Activated naive CD4-positive, alpha-beta T cell treated with Interleukin-2 at 50 U/mL for 16 hours (primary cell): Measurements from ENCODE around the gene KANK4.

Experiments
- DNase-seq: peaks from one replicate; pipeline ENCODE4 v3.0.0-alpha.2; 2020

Gene KANK4

DNA sequence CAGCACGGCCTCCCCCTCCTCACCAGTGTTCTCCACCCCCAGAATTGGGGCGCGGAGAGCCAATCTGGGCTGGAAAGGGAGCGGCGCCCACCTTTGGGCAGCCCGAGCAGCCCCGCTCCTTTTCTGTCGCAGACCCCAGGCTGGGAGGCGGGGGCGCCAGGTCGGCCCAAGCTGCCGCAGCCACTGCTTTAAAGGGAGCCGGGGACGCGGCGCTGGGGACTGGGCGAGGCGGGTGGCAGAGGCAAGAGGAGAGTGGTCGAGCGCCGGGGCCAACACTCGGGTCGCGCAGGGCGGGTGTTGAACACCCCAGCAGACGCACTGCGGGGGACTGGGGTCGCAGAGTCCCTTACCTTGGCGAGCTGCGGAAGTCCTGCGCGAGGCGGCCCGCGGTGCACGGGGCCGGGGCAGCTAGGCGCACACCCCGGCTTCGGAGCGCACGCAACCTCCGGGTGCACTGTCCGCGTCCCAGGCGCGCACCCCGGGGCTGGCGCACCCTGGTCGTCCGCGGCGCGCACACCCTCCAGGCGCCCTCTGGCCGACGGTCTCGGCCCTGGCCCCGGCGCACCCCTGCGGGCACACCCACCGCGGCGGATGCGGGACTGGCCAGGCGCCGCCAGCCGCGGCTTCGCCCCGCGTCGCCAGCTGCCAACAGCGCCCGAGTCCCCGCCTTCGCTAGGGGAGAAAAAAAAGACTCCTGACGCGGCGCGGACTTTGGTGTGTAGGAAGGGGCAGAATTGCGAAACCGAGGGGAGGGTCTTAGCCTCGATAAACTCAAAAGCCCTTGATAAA lies at the start of gene KANK4:
Gene KANK4, minus strand, starts transcription at position 679 of the 789 bp plus-strand sequence. CDS start 37,870 bp downstream, outside the sequence.
- no peak for DNase-seq

DNA sequence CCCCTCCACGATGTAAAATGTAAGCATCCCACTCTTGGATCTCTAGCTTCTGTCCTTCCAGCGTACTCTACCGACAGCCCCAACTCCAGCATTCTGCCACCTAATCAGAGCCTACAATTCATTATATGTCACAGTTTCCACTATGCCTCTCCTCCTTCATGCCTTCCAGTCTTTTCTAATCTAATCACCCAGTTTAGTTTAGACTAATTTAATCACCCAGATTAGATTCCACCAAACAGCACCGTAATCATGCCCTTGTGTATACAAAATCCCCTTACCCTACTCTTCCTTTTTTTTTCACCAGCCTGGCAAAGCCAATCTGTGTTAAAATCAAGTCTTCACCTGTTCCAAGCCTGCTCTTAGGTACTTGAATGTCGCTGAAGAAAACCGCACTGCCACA lies 49.8 kb upstream of the KANK4 start:
- DNase-seq = no peak

DNA sequence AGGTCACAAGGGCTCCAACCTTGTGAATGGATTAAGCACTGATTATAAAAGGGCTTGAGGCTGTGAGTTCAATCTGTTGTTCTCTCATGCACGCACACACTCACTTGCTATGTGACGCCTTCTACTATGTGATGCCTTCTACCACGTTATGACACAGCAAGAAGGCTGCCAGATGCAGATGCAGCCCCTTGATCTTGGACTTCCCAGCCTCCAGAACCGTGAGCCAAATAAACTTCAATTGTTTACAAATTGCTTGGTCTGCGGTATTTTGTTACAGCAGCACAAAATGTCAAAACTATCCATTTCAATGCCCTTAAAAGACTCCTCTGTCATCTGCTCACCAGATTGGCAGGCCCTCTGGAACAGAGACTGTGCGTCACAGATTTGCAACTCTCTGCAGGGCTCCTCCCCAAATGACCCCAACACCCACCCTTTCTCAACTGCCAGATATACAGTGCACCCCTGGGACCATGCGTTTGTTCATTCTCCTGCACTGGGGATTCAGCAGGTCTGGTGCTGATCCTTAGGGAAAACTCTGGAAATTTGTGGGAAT lies 47.8 kb upstream of the KANK4 start:
- no peak for DNase-seq

DNA sequence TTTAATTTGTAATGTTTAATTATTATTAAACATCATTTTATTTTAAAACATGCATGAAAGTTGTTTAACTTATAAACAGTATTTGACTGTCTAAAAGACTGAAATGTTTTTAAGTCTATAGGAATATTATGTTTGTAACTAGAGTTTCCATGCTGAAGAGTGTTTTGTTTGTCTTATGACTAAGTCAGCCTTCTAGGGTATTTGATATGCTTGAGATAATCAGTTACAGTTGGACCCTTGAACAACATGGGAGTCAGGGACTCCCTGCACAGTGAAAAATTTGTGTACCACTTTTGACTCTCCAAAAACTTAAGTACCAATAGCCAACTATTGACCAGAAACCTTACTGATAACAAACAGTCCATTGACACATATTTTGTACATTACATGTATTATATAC lies 45.5 kb upstream of the KANK4 start:
- DNase-seq = no peak

DNA sequence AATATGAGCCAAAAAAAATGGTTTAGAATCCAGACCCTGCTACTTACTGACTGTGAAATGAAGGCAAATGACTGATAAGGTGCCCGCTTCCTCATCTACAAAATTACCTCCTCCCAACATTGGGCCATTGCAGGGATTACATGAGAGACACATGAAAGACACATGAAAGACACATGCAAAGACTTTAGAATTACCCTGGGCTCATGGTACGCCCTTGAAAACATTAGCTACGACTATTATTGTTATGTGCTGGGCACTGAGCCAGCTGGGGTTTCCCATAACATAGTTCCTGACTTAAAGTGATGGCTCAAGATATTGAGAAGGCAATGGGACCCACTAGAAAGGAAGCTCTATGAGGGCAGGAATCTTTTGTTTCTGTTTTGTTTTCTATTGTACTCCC lies 43.7 kb upstream of the KANK4 start:
- no peak for DNase-seq

DNA sequence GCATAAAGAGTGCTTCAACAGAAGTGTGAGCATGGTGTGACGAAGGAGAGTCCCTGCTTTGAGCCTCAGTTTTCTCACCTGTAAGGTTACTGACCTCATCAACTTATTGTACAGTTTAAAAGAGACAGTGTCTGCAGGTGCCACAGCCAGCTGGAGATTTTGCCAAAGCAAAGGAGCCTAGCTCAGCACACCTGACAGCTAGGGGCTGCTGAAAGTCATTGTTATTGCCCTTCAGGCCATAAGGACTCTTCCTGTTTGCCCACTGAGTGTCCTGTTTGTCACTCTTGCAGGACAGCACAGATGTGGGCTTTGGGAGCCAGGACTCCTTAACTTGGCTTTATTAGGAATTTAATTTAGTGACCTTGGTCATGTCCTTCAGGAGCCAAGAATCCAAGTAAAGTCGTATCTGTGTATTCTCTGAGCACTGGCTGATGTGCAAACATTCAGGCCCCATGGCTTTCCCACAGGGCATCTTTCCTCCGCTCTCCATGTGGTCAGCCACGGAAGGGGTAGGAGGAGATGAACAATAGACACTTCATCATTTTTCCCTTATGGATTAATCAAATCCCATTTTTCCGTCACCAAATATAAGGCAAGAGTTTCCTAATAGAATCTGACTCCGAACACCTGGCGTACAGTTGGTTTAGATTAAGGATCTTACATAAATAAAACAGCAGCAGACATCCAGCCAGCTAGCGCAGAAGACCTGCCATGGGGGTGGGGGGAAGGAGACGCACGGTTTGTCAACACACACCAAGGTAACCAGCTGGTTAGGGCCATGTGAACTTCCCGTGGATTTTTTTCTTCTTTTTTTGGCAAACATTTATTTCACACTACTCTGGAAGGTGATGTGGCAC lies 43.1 kb upstream of the KANK4 start:
- DNase-seq = no peak

DNA sequence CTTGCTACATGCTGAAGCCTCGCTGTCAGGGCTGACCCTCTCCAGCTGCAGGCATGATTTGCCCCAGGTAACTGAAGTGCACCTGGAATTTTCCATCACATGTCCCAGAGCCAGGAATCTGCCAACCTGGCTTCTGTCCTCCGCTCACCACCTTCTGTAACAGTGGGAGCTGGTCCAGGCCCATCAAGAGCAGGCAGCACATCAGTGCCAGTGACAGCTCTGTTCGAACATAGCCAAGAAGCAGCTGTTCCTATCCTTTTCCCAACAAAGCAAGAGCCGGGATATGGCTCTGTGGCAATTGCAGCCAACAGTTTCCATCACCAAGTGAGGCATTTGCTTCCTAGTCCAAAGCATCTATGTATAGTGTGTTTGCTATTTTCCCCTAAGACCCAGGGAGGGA lies 42.2 kb upstream of the KANK4 start:
- DNase-seq = no peak

DNA sequence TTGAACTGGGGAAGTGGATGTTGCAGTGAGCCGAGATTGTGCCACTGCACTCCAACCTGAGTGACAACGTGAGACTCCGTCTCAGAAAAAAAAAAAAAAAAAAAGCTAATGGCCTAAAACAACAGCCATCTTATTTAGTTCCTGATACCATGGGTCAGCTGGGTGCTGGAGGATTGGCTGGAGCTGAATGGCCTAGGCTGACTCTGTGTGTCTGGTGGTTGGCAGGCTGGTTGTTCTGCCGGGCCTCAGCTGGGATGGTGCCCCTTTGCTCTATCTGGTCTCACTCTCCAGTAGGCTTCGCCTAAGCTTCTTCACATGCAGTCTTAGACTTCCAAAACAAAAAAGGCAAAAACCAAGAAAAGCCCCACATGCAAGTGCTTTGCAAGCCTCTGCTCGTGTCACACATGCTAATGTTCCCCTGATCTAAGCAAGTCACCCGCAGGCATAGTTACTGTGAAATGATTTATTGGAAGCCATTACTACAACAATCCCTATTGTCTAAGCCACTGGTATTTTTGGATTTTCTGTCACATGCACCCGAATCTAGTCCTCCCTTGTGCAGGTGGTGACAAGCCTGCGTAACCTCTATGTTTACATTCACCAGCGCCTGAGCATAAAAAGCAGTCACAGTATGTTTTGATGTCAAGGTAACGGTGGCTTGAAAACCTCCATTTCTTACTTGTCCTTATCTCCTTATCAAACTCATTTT lies 39.6 kb upstream of the KANK4 start:
- no peak for DNase-seq

DNA sequence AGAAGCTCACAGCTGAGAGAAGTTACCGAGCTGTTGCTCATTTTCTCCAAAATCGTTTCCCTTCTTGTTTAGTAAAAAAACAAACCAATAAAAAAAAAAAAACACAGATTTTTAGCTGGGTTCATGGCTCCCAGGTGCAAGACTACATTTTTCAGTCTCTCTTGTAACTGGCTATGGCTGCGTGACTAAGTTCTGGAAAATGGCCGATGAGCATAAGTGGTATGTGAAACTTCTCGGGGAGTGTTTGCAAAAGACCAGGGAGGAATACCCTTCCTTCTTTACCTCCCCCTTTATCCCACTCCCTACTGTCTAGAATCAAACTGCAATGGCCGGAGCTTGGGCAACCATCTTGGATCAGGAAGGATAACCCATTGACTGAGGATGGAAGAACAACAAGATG lies 38.7 kb upstream of the KANK4 start:
- DNase-seq = no peak

DNA sequence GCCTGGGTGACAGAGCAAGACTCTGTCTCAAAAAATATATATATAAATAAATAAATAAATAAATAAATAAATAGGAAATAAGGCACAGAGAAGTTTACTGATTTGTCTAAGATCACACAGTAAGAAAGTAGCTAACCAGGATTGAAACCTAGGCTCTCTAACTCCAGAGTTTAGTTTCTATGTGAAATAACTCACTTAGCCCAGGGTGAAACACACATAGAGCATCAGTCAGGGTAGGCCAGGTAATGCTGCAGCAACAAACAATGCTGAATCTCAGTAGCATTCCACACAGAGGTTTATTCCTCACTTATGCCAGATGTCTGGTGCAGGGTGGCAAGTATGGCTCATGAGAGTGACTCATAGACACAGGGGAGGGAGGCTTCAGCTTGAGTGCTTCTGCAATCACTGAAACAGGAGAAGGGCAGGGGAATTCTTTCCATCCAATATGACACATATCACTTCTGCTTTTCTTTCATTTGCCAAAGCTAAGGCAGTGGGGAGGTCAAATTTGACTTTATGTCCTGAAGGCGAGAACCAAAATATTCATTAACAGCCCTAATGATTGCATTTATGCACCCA lies 37.1 kb upstream of the KANK4 start:
- DNase-seq = no peak

DNA sequence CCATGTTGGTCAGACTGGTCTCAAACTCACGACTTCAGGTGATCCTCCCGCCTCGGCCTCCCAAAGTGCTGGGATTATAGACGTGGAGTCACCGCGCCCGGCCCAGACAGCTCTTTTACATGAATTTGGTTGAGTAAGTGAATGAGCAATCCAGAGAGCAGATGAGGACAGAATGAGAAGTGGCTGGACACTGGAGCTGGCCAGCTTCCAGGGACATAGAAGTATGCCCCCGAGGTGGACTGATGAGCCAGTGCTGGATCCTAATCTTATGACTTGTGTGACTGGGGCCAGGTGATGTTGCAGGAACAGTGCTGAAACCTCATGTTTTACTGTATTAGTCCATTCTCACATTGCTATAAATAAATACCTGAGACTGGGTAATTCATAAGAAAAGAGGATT lies 35.9 kb upstream of the KANK4 start:
- no peak for DNase-seq

DNA sequence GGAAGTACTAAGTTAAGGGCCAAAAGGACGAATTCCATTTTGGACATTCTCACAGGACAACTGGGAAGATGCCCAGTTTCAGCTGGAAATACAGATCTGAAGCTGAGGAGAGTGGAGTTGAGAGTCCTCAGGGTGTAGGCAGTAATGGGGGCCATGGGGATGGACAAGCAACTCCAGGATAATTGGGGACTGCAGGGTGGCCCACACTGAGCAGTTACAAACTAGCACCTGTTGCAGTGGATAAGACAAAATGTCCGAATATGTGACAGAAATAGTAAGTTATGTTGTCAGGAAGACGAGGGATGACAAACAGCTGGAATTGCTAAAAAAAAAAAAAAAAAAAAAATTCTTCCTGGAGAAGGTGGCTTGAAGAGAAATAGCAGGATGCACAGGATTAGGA lies 34.6 kb upstream of the KANK4 start:
- DNase-seq = no peak

DNA sequence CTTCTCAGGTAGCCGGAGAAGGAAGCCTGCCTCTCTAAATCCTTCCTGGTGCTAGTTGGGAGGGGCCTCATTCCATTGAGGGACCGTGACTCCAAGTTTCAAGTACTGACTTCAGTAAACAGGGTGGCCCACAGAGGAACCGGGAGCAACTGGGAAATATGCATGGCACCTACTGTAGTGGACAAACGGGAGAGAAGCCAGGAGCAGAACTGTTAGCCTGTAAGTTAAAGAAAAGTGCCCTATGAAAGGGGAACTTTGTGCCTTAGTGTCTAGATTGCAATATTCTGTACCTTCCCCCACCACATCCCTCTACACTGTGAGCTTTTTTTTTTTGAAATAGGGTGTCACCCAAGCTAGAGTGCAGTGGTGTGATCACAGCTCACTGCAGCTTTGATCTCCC lies 33.2 kb upstream of the KANK4 start:
- DNase-seq = no peak

DNA sequence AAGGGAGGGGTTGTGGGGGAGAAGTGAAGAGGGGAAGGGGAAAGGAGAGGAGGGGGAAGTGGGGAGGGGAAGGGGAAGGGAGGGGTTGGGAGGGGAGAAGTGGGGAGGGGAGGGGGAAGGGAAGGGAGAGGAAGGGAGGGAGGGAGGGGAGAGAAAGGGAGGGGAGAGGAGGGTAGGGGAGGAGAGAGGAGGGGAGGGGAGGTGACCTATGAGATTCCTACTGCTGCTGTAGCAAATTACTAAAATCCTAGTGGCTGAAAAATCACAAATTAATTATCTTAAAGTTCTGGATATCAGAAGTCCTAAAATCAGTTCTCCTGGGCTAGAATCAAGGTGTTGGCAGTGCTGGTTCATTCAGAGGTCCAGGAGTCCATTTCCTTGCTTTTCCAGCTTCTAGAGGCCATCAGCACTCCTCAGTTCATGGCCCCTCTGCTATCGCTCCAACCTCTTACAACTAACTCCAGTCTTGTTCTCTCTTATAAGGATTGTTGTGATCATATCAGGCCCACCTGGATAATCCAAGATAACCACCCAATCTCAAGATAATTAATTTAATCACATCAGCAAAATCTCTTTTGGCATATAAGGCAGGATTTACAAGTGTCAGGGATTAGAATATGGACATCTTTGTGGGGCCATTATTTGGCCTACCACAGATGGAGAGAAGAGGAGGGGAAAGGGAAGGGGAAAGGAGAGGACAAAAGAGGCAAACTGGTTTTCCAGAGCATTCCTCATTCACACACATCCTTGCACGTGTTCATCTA lies 30.4 kb upstream of the KANK4 start:
- no peak for DNase-seq

DNA sequence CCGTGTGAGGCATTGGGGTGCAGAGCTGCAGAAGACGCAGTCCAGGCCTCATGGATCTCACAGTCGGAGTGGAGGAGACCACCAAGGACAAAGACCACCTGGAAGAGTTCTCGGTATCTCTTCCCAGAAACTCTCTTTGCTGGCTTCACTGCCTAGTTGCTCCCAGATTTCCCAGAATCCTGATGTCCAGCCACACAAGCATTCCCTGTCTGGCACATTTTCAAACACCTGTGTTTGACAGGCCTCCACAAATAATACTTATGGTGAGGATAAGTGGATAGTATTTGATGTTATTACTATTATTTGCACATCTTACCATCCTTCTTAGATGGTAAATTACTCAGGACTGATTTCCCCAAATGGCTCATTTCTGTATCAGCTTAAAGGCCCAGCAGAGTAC lies 27.7 kb upstream of the KANK4 start:
- no peak for DNase-seq

DNA sequence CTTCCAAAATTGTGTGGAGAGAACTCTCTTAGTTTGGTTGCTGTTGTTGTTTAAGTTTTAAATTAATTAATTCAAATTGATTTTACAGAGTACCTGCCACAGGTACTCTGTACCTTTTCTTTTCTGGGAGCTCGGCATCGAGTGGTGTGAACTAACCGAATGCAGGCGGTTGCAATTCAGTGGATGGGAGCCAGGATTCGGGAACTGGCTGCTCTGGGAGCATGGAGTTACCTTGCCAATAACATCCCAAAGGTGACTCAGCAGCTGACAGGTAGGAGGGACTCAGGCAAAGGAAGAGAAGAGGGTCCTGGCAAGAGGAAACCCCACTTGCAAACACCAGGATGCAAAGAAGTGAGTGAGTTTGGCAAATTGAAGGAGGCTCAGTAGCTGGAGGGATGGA lies 24.7 kb upstream of the KANK4 start:
- no peak for DNase-seq

DNA sequence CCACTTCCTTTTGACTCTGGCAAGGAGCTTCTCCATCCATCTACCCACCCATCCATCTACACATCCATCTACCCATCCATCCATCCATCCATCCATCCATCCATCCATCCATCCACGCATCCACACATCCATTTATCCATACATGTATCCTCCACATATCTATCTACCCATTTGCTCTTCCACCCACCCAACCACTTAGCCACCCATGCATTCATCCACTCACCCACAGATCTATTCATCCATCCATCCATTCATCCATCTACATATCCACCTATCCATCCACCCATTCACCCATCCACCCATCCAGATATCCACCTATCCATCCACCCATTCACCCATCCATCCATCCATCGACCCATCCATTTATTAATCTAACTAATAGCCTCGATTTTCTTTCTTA lies 23.0 kb upstream of the KANK4 start:
- DNase-seq = no peak

DNA sequence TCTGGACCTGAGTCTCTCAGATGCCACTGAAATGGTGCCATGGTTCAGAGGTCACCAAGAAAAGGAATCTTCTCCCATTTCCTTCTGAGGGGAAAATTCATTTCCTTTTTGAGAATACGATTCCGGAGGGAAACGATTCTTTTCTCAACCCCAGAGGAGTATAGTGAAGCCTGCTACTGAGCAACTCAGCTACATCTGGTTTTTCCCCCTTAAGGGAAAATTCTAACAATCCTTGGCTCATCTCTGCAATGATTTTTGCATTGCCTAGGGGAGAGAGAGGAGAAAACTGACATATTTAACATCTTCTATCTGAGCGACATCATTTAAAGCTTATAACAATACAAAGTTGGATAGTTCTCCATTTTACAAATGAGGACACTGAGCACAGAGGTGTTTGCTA lies 22.4 kb upstream of the KANK4 start:
- no peak for DNase-seq

DNA sequence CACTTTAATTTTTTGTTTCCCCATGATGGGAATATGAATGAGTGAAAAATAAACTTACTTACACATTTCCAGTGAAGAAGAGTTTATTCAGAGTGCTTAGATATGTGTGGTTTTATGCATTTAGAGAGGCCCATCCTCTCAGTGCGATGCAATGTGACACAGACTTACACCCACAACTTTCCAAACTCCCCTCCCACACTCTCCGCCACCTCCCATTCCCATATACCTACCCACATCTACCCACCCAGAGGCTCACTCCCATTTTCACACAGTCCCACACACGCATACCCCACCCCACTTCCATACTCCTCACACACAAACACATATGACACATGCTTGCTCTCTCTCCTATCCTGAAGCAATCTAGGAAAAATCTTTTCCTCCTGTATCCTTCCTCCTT lies 21.9 kb upstream of the KANK4 start:
- no peak for DNase-seq

DNA sequence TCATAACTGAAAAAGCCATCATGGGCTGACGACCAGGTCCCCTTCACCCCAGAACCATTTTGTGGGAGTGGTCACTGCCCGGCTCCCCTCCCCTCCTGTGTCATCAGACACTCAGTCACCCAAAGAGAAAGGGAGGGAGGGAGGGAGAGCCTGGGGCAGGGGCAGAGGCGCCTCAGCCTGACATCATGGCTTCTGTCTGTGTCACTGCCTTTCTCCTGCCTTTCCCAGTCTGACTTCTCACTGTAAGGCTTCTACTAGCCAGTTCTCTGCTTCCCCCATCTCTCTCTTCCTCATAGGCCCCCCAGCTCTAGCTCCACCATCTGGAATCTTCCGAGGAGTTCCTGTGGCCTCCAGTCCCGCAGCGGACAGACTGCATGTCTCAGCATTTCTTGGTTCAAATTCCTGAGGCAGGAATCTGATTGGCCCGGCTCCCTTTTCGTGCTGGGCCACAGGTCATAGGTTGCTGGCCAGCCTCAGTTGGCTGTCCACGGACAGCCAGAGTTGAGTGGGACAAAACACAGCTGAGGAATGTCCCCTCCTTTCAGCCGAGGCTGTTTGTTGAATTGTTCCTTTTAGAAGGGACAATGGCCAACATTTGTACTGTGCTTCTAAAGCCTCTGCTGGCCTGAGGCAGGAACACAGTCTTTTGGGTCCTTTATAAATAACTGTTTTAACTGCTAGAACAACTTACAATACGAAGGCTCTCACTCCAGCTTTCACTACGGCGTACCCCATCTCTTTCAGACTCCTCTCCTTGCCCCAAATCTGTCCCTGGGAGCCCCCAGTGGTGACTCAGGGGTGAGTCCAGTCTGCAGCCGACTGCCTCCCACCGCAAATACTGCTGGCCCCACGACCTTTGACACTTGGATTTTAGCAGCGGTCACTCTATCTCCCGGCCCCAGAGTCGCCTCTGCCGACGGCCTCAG lies 18.7 kb upstream of the KANK4 start:
- DNase-seq = no peak
